D341Med (cell line): Measurements from ENCODE around the gene ATG4B.
A peak's percentile ranks its signal among the peaks of the same experiment; 100 is the strongest.
"Not testable (repeated sequence)": the region's sequence is repeated elsewhere in the genome, so short reads cannot be mapped to it uniquely, and the experiment has no call there.

Experiments used
- DNase-seq: peaks from one replicate; pipeline ENCODE4 v3.0.0; 2012; ENCODE audit warnings: low spot score

ATG4B gene

GRCh38 chr2:241637018-241637794 lies at the start of gene ATG4B, which contains the start of gene THAP4:
Gene ATG4B, plus strand, starts transcription at chr2:241637693. Its CDS starts 22 bp downstream, at chr2:241637715.
Gene THAP4, minus strand, starts transcription at chr2:241637158. Its CDS starts 141 bp downstream, at chr2:241637017.
- DNase-seq, result peak; percentile 91

- DNase-seq, result not testable (repeated sequence)
These were observed 47.6 kb upstream of the ATG4B start for GRCh38 chr2:241589863-241590262.

- not testable (repeated sequence) for DNase-seq
These were observed 46.7 kb upstream of the ATG4B start for GRCh38 chr2:241590496-241591455.

- no peak for DNase-seq
These were observed 45.2 kb upstream of the ATG4B start for GRCh38 chr2:241592126-241592845.

- no peak for DNase-seq
These were observed 44.2 kb upstream of the ATG4B start for GRCh38 chr2:241593271-241593670.

- DNase-seq, result peak; percentile 60
These were observed 41.8 kb upstream of the ATG4B start for GRCh38 chr2:241595600-241596140.

GRCh38 chr2:241597561-241597960 lies 39.9 kb upstream of the ATG4B start:
- DNase-seq, result no peak

GRCh38 chr2:241598061-241598460 lies 39.4 kb upstream of the ATG4B start:
- no peak for DNase-seq

GRCh38 chr2:241598487-241598886 lies 39.0 kb upstream of the ATG4B start:
- no peak for DNase-seq

GRCh38 chr2:241599615-241600014 lies 37.9 kb upstream of the ATG4B start:
- DNase-seq, result no peak

GRCh38 chr2:241601841-241602240 lies 35.7 kb upstream of the ATG4B start:
- no peak for DNase-seq

- DNase-seq, result no peak
These were observed 34.8 kb upstream of the ATG4B start for GRCh38 chr2:241602720-241603119.

- DNase-seq, result no peak
These were observed 33.8 kb upstream of the ATG4B start for GRCh38 chr2:241603686-241604085.

GRCh38 chr2:241606186-241606585 lies 31.3 kb upstream of the ATG4B start:
- no peak for DNase-seq

GRCh38 chr2:241607162-241607885 lies 30.2 kb upstream of the ATG4B start:
- DNase-seq, result no peak

GRCh38 chr2:241608881-241609280 lies 28.6 kb upstream of the ATG4B start:
- DNase-seq, result no peak

- no peak for DNase-seq
These were observed 27.4 kb upstream of the ATG4B start for GRCh38 chr2:241609859-241610793.

GRCh38 chr2:241611062-241611461 lies 26.4 kb upstream of the ATG4B start:
- no peak for DNase-seq

GRCh38 chr2:241612156-241613016 lies 25.1 kb upstream of the ATG4B start:
- no peak for DNase-seq
